ENCODE data around the gene ATRN.

DNA sequence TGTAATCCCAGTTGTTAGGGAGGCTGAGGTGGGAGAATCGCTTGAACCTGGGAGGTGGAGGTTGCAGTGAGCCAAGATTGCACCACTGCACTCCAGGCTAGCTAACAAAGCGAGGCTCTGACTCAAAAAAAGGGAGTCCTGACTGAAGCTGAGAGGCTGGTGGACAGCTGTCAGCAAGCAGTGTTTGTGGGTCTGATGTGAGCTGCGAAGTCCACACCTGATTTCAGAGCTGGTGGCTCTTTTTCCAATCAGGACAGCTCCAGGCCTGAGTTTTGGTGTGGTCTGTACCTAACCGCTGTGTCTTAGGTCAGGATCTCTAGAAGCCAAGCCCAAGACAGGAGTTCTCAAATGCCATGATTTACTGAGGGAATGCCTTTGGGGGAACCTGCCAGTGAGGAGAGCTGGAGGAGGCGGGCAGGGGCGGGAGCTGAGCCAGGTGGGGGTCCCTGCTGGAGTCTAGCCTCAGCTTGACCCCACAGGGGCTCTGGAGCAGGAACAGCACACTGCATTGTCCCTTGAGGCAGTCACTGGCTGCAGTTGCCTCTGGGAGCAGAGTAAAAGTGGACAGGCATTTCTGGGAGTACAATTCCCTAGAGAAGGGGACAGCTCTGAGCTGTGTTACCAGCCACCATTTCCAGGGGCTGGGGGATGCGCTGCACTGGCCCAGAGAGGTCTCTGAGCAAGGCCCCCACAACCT is 187.3 kb downstream of the ATRN start:
- TF ChIP-seq RXRA (IDR thresholded peaks at IDR 0.05) (no peak), EGR1 (IDR thresholded peaks at IDR 0.05; ENCODE audit: low read depth in 2 of 2) (no peak), JUND (IDR thresholded peaks at IDR 0.05) (no peak), GABPA (IDR thresholded peaks at IDR 0.05 in 1 of 2, conservative IDR thresholded peaks at IDR 0.05 in 1 of 2) (no peak), RAD21 (IDR thresholded peaks at IDR 0.05) (no peak)
- TF ChIP-seq, protein P1, sequence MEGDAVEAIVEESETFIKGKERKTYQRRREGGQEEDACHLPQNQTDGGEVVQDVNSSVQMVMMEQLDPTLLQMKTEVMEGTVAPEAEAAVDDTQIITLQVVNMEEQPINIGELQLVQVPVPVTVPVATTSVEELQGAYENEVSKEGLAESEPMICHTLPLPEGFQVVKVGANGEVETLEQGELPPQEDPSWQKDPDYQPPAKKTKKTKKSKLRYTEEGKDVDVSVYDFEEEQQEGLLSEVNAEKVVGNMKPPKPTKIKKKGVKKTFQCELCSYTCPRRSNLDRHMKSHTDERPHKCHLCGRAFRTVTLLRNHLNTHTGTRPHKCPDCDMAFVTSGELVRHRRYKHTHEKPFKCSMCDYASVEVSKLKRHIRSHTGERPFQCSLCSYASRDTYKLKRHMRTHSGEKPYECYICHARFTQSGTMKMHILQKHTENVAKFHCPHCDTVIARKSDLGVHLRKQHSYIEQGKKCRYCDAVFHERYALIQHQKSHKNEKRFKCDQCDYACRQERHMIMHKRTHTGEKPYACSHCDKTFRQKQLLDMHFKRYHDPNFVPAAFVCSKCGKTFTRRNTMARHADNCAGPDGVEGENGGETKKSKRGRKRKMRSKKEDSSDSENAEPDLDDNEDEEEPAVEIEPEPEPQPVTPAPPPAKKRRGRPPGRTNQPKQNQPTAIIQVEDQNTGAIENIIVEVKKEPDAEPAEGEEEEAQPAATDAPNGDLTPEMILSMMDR (IDR thresholded peaks at IDR 0.05; ENCODE audit: low read depth, low read length, missing input control), result no peak

Measured in liver (tissue), 3 donors.